Activated T-helper 1 cell treated with anti-CD3 and anti-CD28 coated beads, Interleukin-2, amount 50 U/mL, for 16 hours (primary cell): ENCODE measurements around the gene CCL2.

Experiments
- DNase-seq, 2 donors: peaks; one replicate each; pipeline ENCODE4 v3.0.0-alpha.2; 2020; ENCODE audit warnings: low read depth in 1 of 2, low spot score in 1 of 2

CCL2 gene

GRCh38 chr17:34237458-34237857 is 17.6 kb upstream of the CCL2 start:
- no peak for DNase-seq

DNA sequence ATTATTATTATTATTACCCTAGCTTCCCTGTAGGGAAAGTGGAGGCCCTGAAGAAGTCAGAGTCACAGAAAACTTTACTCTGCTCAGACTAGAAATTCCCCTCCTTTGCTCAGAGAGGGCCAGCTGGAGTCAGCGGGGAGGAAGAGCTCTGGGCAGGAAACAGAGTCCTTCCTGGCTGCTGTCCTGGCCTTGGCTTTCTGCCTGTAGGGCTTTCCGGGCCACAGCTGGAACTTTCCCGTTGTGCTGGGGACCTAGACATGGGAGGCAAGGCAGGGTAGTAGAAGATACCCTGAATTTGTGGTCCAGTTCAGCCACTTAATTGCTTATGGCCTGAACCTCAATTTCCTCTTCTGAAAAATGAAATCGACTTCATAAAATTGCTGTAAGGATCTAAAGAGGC is 14.0 kb upstream of the CCL2 start:
- no peak for DNase-seq

DNA sequence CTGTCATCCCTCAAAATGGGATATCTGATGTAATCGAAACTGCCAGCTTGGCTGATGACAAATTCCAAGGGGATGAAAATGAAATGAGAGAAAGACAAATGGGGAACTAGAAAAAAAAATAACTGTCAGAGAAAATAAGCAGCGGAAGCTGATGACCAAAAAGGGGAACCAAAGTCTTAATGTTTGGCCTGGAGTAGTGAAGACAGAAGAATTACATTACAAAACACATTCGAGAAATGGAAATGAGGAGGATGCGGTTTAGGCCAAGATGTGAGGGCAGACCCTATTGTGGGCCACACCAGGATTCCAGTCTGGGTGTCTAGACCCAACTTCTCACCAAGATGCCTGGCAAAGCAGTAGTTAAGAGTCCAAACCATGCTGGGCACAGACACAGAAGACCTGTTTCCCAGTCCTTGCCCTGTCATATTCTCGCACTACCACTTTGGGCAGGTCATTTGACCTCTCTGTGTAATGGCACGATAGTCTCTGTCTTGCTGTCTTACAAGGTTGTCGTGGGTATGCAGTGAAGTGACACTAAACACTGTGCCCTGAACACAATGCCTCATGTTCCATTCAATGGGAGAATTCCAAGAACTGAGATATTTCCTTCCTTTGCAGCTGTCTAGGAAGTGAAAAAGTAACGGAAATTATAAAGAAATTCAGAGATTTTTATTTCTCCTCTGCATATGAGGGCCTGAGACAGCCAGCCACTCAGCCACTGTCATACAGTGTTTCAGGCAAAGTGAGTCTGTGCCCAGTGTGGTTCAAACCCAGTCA is 12.3 kb upstream of the CCL2 start:
- no peak for DNase-seq

GRCh38 chr17:34243364-34244320 is 11.4 kb upstream of the CCL2 start:
- DNase-seq = no peak

GRCh38 chr17:34245351-34245905 is 9.7 kb upstream of the CCL2 start:
- DNase-seq = no peak

DNA sequence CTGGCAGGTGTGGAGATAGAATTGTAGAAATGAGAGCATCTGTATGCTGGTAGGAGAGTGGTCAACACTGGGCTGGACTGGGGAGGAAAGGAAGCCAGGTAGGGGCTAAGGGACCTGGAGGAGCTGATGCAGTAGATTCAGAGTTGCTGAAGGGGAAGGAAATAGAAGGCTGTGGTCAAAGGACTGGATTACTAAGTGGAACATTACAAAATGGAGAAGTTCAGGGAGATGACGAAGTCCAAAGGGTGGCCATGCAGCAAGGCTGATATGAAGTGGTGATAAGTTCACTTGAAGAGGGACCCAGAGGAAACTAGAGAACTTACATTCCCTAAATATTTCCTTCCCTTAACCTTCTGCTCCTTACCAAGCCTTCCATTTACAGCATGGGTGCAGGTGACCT is 8.6 kb upstream of the CCL2 start:
- DNase-seq = no peak

- DNase-seq = no peak
Observed at GRCh38 chr17:34246881-34247280, 8.2 kb upstream of the CCL2 start.

GRCh38 chr17:34248511-34249024 is 6.5 kb upstream of the CCL2 start:
- no peak for DNase-seq

GRCh38 chr17:34249061-34249460 is 6.0 kb upstream of the CCL2 start:
- DNase-seq = no peak

DNA sequence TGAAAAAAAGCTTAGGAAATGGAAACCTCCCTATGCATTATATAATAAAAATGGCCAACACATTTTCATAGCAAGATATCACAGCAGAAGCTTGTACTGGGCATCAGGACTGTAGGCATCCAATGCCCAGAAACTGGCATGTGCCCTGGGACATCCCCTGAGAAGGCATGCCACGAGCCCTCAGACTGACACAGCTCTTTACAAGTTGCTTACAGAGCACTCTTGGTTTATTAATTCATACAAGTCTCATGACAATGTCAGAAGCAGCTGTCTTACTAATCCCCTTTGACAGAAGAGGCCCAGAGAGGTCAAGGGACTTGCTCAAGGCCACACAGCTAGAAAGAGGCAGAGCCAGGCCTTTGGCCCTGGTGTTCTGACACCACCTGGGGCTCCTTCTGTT is 5.6 kb upstream of the CCL2 start:
- DNase-seq = no peak

- DNase-seq = no peak
Observed at GRCh38 chr17:34251186-34251585, 3.9 kb upstream of the CCL2 start.

DNA sequence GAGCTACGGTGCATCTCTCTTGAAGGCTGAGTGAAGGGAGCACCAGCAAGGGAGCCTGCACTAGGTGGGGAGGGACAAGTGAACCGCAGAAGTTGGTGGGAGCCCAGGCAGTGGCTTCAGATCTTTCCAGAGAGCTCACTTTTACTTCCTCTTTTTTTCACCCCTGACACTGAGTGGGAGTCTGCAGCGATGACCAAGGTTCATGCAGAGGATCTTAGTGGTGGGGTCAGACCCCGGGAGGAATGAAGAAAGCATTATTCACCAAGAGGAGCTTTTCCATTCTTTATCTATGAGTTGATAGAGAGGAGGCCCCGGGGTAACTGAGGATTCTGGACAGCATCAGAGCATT is 3.0 kb upstream of the CCL2 start:
- no peak for DNase-seq

DNA sequence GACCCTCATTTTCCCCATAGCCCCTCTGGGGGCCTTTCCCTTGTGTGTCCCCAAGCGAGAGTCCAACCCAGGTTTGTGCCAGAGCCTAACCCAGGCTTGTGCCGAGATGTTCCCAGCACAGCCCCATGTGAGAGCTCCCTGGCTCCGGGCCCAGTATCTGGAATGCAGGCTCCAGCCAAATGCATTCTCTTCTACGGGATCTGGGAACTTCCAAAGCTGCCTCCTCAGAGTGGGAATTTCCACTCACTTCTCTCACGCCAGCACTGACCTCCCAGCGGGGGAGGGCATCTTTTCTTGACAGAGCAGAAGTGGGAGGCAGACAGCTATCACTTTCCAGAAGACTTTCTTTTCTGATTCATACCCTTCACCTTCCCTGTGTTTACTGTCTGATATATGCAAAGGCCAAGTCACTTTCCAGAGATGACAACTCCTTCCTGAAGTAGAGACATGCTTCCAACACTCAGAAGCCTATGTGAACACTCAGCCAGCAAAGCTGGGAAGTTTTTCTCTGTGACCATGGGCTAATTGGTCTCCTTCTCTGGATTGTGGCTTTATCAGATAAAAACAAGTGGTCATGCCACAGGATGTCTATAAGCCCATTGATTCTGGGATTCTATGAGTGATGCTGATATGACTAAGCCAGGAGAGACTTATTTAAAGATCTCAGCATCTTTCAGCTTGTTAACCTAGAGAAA is 2.5 kb upstream of the CCL2 start:
- no peak for DNase-seq

DNA sequence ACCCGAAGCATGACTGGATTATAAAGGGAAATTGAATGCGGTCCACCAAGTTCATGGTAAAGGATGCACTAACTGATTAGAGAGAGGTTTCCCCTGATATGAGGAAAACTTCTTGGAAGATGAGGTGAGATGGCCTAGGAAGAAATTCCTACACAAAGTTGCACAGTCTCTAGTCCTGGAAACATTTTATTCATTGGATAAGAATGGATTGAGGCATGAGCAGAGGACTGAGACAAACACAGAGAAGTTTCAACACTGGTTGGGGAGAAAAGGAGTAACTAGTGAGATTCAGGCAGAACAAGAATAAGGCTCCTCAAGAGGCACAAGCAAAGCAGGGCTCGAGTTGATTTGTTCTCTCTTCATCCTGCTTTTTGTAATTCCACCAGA is 2.0 kb upstream of the CCL2 start:
- DNase-seq = no peak

GRCh38 chr17:34254146-34254545 is 939 bp upstream of the CCL2 start:
- no peak for DNase-seq

DNA sequence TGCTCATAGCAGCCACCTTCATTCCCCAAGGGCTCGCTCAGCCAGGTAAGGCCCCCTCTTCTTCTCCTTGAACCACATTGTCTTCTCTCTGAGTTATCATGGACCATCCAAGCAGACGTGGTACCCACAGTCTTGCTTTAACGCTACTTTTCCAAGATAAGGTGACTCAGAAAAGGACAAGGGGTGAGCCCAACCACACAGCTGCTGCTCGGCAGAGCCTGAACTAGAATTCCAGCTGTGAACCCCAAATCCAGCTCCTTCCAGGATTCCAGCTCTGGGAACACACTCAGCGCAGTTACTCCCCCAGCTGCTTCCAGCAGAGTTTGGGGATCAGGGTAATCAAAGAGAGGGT is 272 bp downstream of the CCL2 start:
- DNase-seq = no peak

DNA sequence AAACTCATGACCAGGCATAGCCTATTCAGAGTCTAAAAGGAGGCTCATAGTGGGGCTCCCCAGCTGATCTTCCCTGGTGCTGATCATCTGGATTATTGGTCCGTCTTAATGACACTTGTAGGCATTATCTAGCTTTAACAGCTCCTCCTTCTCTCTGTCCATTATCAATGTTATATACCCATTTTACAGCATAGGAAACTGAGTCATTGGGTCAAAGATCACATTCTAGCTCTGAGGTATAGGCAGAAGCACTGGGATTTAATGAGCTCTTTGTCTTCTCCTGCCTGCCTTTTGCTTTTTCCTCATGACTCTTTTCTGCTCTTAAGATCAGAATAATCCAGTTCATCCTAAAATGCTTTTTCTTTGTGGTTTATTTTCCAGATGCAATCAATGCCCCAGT is 756 bp downstream of the CCL2 start:
- no peak for DNase-seq

- no peak for DNase-seq
Observed at GRCh38 chr17:34257299-34257985, 2.4 kb downstream of the CCL2 start.

GRCh38 chr17:34257986-34258326 is 2.9 kb downstream of the CCL2 start:
- DNase-seq = no peak

DNA sequence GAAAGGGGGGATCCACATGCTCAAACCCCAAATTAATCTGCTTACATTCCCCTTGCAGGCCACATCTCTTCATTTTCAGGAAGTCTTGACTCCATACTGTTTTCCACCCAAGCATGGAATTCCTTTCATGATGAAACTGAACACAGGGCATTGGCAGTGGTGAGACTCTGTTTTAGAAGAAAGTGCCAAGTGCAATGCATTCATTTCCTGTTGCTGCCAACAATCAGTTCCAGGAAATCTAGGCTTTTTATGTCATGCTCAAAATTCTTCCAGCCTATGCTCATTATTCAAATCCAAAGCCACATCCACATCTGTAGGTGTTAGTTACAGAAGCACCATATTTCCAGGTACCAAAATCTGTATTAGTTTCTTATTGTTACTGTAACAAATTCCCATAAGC is 4.1 kb downstream of the CCL2 start:
- no peak for DNase-seq

- no peak for DNase-seq
Observed at GRCh38 chr17:34260861-34261260, 5.8 kb downstream of the CCL2 start.
